GM12874 (cell line): Measurements from ENCODE around the gene TNFRSF18.

Experiments used
- TF ChIP-seq, protein P1 (sequence below): IDR thresholded peaks from 2 replicates; pipeline ENCODE4 v1.5.1; 2011; ENCODE audit warnings: low read depth, mild to moderate bottlenecking, control low read depth, low read length, moderate library complexity; ENCODE audit not compliant: insufficient read depth

TNFRSF18 gene

DNA sequence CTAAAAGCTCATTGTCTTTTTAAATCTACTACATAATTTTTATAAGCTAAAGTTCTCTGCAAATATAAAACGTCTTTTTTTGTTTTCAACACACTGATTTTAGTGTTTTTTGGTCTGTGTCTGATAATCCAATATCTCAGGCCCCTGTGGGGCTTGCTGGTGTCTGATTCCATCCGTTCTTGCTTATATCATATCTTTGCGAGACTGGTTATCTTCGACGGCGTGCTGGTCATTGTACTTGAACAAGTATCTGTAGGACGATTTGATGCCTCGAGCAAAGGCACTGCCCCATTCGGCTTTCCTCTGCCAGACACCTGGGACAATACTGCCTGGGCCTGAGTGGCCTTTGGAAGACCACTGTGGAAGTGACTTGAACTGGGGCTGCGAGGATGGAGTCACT, 51.1 kb downstream of the TNFRSF18 start:
- TF ChIP-seq, protein P1, sequence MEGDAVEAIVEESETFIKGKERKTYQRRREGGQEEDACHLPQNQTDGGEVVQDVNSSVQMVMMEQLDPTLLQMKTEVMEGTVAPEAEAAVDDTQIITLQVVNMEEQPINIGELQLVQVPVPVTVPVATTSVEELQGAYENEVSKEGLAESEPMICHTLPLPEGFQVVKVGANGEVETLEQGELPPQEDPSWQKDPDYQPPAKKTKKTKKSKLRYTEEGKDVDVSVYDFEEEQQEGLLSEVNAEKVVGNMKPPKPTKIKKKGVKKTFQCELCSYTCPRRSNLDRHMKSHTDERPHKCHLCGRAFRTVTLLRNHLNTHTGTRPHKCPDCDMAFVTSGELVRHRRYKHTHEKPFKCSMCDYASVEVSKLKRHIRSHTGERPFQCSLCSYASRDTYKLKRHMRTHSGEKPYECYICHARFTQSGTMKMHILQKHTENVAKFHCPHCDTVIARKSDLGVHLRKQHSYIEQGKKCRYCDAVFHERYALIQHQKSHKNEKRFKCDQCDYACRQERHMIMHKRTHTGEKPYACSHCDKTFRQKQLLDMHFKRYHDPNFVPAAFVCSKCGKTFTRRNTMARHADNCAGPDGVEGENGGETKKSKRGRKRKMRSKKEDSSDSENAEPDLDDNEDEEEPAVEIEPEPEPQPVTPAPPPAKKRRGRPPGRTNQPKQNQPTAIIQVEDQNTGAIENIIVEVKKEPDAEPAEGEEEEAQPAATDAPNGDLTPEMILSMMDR, result no peak

DNA sequence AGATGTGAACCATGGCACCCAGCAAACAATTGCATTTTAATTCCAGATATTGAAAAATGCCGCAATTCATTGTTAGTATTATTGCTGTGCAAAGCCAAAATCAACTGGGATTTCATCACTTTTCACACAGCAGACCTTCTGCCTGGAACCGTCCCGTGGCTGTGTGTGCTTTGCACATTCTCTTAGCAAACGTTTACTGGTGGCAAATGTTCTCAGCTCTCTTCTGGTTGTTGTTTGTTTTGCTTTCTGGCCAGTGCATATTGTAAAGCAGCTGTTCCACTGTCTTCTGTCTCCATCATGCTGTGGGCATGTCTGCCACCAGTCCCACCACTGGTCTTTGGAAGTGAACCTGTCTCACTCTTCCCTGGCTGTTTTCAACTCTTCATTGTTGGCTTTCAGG, 52.5 kb downstream of the TNFRSF18 start:
- TF ChIP-seq, protein P1, result no peak
